Stimulated activated CD8-positive, alpha-beta memory T cell treated with anti-CD3 and anti-CD28 coated beads, Interleukin-4, amount 100 ng/mL, for 24 hours (primary cell): ENCODE measurements around the gene TSPAN4.

ENCODE experiments used
- DNase-seq: peaks from one replicate; pipeline ENCODE4 v3.0.0-alpha.2; 2020; ENCODE audit warnings: low read depth

Gene TSPAN4

GRCh38 chr11:824292-824880 lies 18.3 kb upstream of the TSPAN4 start:
- no peak for DNase-seq

GRCh38 chr11:824942-825341 lies 17.7 kb upstream of the TSPAN4 start:
- no peak for DNase-seq

GRCh38 chr11:825366-826226 lies 17.1 kb upstream of the TSPAN4 start:
- DNase-seq: no peak

- DNase-seq: no peak
These were observed 16.4 kb upstream of the TSPAN4 start for GRCh38 chr11:826227-826621.

- no peak for DNase-seq
These were observed 15.9 kb upstream of the TSPAN4 start for GRCh38 chr11:826836-827145.

GRCh38 chr11:827146-827896 lies 15.3 kb upstream of the TSPAN4 start:
- DNase-seq: no peak

GRCh38 chr11:827897-828192 lies 14.8 kb upstream of the TSPAN4 start, which contains the start of gene CRACR2B:
CRACR2B (plus strand) TSS chr11:827919; CDS start chr11:828608, 689 bp downstream.
- no peak for DNase-seq

- no peak for DNase-seq
These were observed 14.0 kb upstream of the TSPAN4 start for GRCh38 chr11:828506-829175.

- no peak for DNase-seq
These were observed 13.3 kb upstream of the TSPAN4 start for GRCh38 chr11:829176-829846.

- no peak for DNase-seq
These were observed 12.8 kb upstream of the TSPAN4 start for GRCh38 chr11:829847-830294.

- peak; percentile 64 for DNase-seq
These were observed 12.1 kb upstream of the TSPAN4 start for GRCh38 chr11:830295-831117.

GRCh38 chr11:831118-831864 lies 11.4 kb upstream of the TSPAN4 start:
- DNase-seq: no peak

- no peak for DNase-seq
These were observed 10.6 kb upstream of the TSPAN4 start for GRCh38 chr11:831961-832528.

- no peak for DNase-seq
These were observed 10.0 kb upstream of the TSPAN4 start, which contains the start of gene CD151 for GRCh38 chr11:832529-833113. CD151 (plus strand) TSS chr11:832952; CDS start chr11:836070, 3,118 bp downstream.

GRCh38 chr11:833114-833791 lies 9.4 kb upstream of the TSPAN4 start:
- no peak for DNase-seq

GRCh38 chr11:833849-834311 lies 8.8 kb upstream of the TSPAN4 start:
- DNase-seq: no peak

- DNase-seq: no peak
These were observed 8.0 kb upstream of the TSPAN4 start for GRCh38 chr11:834371-835316.

GRCh38 chr11:836274-836673 lies 6.4 kb upstream of the TSPAN4 start:
- DNase-seq: no peak
